ENCODE measurements around the gene FGGY.

FGGY gene

GRCh38 chr1:59805554-59805953 lies 508.7 kb downstream of the FGGY start:
- DNase-seq = no peak
